ENCODE data around the gene IPO11.
"Not testable (repeated sequence)": the region's sequence is repeated elsewhere in the genome, so short reads cannot be mapped to it uniquely, and the experiment has no call there.

Gene IPO11

DNA sequence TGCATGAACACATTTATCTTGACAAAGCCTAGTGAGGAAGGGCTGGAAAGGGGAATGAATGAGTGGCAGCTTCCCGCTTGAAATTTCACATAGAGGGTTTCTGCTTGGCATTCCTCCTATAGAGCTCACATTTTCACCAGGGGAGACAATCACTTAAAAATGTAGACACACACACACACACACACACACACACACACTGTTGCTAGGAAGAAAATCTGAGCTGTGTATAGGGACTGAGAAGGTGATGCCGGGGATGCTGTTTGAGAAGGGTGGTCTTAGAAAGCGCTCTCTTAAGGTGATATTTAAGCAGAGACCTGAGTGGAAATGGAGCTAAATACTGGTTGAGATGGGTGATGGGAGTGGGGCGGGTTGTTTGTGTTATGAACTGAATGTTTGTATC, 236.5 kb downstream of the IPO11 start:
- H3K4me3 Mint-ChIP-seq, result no peak overlapping the region
- peak overlapping the region; percentile 23 for H3K27ac Mint-ChIP-seq
- no peaks in the 10 kb centered on the region for H3K9me3 Mint-ChIP-seq
- H3K4me1 Mint-ChIP-seq (ENCODE audit: low read depth), result peaks cover 37% of the 10 kb centered on the region
- H3K27me3 Mint-ChIP-seq, result no peaks in the 10 kb centered on the region
- H3K36me3 Mint-ChIP-seq (ENCODE audit: low read depth), result no peaks in the 10 kb centered on the region
- intact Hi-C loops (cut with micrococcal nuclease), result no loop called here

DNA sequence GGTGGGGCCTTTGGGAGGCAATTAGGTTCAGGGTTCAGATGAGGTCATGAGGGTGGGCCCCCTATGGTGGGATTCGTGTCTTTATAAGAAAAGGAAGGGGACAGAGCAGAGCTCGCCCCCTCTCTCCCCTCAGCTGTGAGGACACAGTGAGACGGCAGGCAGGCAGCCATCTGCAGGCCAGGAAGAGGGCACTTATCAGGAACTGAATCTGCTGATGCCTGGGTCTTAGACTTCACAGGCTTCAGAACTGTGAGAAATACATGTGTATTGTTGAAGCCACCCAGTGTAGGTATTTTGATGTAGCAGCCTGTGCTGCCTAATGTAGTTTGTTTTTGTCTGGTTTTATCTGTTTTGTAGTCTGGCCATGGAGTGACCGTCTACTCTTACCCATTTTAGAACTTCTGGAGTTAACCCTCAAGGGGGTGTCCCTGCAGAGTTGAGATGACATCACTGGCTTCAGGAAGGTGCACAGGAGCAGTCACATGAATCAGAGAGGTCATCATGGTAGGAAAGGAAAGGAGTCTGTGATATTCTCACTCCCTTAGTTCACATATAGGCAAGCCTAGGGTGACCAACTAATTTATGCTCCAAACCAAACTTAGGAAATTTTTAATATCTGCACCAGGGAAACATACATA, 237.0 kb downstream of the IPO11 start:
- H3K4me3 Mint-ChIP-seq, result no peak overlapping the region
- no peaks in the 10 kb centered on the region for H3K9me3 Mint-ChIP-seq
- intact Hi-C loops (cut with micrococcal nuclease), result no loop called here
- peak overlapping the region; percentile 23 for H3K27ac Mint-ChIP-seq
- H3K27me3 Mint-ChIP-seq, result no peaks in the 10 kb centered on the region
- peaks cover 35% of the 10 kb centered on the region for H3K4me1 Mint-ChIP-seq (ENCODE audit: low read depth)
- H3K36me3 Mint-ChIP-seq (ENCODE audit: low read depth), result no peaks in the 10 kb centered on the region

DNA sequence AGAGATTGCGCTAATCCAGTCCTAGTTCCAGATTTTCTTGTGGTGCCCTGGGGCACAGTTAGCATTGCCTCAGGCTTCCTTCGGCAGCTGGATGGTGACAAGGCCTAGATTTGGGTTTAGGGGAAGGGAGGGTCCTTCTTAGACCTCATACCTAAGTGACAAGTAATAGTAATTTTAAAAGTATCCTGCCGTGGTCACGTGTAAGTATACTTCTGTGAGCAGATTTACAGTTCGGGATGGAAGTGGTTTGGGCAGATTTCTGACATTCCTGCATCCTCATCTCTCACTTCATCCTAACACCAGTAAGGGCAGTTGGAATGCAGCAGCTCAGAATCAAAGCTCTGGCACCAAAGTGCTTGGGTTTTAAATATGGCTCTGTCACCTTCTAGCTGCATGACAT, 237.6 kb downstream of the IPO11 start:
- Mint-ChIP-seq H3K27me3 (no peaks in the 10 kb centered on the region), H3K9me3 (no peaks in the 10 kb centered on the region), H3K36me3 (ENCODE audit: low read depth) (no peaks in the 10 kb centered on the region), H3K27ac (no peak overlapping the region), H3K4me3 (no peak overlapping the region), H3K4me1 (ENCODE audit: low read depth) (peaks cover 35% of the 10 kb centered on the region)
- intact Hi-C loops (cut with micrococcal nuclease), result no loop called here

DNA sequence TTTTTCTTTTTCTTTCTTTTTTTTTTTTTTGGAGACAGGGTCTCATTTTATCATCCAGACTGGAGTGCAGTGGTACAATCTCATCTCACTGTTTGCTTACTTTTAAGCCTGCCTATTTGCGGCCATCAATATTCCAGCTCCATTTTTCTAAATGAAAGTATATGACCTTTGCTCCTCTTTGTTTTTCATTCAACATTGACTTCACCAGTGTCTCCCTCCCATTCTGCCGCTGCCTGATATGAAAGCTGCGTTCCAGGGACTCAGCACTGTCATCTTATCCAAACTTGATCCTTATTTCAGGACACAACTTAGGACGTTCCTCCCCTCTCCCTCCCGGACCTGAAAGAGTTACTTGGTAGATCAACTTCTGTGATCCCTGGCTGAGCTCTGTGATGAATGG, 239.7 kb downstream of the IPO11 start:
- no peaks in the 10 kb centered on the region for H3K9me3 Mint-ChIP-seq
- peaks cover 35% of the 10 kb centered on the region for H3K4me1 Mint-ChIP-seq (ENCODE audit: low read depth)
- intact Hi-C loops (cut with micrococcal nuclease), result no loop called here
- H3K27ac Mint-ChIP-seq, result no peak overlapping the region
- no peaks in the 10 kb centered on the region for H3K36me3 Mint-ChIP-seq (ENCODE audit: low read depth)
- no peak overlapping the region for H3K4me3 Mint-ChIP-seq
- H3K27me3 Mint-ChIP-seq, result no peaks in the 10 kb centered on the region

DNA sequence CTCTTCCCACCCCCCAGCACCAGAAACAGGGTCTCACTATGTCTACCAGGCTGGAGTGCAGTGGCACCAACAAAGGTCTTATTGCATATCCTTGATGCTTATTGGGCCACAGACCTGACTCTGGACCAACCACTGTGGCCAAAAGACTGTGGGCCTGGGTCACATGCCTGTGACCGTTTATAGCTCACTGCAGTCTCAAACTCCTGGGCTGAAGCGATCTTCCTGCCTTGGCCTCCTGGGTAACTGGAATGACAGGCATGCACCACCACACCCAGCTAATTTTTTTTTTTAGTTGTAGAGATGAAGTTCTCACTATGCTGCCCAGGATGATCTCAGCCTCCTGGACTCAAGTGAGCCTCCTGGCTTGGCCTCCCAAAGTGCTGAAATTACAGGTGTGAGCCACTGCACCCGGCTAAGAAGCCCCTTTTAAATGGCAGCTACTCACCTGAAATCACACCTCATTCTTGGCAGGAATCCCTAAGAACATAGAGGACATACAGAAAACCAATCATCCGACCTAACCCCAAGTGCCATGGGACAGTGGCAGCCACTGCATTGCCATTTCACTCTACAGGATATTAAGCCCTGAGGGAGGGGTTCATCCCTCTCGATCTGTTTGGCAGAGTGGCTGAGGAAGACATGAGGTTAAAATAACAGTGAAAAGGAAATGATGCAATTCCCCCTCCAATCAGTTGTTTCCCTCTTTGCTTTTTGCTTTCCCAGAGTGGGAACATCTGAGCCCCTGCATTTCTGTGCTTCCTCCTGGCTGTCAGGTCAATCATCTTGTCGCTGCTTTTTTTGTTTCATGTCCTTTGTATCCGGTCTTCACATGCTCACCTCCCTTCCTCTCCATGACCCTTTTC, 240.7 kb downstream of the IPO11 start:
- peak overlapping the region; percentile 51 for H3K27ac Mint-ChIP-seq
- H3K4me1 Mint-ChIP-seq (ENCODE audit: low read depth), result peaks cover 35% of the 10 kb centered on the region
- H3K27me3 Mint-ChIP-seq, result no peaks in the 10 kb centered on the region
- H3K9me3 Mint-ChIP-seq, result no peaks in the 10 kb centered on the region
- no peaks in the 10 kb centered on the region for H3K36me3 Mint-ChIP-seq (ENCODE audit: low read depth)
- intact Hi-C loops (cut with micrococcal nuclease), result no loop called here
- H3K4me3 Mint-ChIP-seq, result peak overlapping the region; percentile 41

DNA sequence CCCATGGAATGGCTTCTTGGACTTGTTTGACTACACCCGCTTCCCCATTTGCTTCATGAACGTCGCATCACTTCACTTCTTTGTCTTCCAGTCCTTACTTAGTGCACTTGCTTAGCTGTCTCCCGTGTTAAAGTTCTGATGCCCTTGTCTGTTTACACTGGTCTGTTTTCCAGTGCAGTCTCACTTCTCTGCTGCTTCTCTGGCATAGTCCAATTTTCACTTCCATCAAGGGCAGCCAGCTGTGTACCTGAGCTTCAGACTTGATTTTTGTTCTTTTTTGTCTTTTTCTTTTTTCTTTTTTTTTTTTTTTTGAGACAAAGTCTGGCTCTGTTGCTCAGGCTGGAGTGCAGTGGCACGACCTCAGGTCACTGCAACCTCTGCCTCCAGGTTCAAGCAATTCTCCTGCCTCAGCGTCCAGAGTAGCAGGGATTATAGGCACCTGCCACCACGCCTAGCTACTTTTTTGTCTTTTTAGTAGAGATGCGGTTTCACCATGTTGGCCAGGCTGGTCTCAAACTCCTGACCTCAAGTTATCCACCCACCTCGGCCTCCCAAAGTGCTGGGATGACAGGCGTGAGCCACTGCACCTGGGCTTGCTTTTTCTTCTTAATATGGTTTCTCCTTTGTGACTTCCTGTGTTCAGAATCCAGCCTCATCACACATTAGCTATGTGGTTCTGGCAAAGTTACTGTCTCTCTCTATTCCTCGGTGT, 241.5 kb downstream of the IPO11 start:
- peak overlapping the region; percentile 51 for H3K27ac Mint-ChIP-seq

DNA sequence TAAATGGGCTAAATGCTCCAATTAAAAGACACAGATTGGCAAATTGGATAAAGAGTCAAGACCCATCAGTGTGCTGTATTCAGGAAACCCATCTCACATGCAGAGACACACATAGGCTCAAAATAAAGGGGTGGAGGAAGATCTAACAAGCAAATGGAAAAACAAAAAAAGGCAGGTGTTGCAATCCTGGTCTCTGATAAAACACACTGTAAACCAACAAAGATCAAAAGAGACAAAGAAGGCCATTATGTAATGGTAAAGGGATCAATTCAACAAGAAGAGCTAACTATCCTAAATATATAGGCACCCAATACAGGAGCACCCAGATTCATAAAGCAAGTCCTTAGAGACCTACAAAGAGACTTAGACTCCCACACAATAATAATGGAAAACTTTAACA, 245.2 kb downstream of the IPO11 start:
- H3K36me3 Mint-ChIP-seq (ENCODE audit: low read depth); H3K9me3 Mint-ChIP-seq; H3K27ac Mint-ChIP-seq; intact Hi-C loops (cut with micrococcal nuclease); H3K27me3 Mint-ChIP-seq; H3K4me3 Mint-ChIP-seq: not testable (repeated sequence)
- H3K4me1 Mint-ChIP-seq (ENCODE audit: low read depth), result peaks cover 18% of the 10 kb centered on the region

More for the DNA sequence above, 241.5 kb downstream of the IPO11 start:
- peak overlapping the region; percentile 41 for H3K4me3 Mint-ChIP-seq
- no peaks in the 10 kb centered on the region for H3K27me3 Mint-ChIP-seq
- no peaks in the 10 kb centered on the region for H3K36me3 Mint-ChIP-seq (ENCODE audit: low read depth)
- H3K9me3 Mint-ChIP-seq, result no peaks in the 10 kb centered on the region
- intact Hi-C loops (cut with micrococcal nuclease), result no loop called here
- H3K4me1 Mint-ChIP-seq (ENCODE audit: low read depth), result peaks cover 27% of the 10 kb centered on the region

DNA sequence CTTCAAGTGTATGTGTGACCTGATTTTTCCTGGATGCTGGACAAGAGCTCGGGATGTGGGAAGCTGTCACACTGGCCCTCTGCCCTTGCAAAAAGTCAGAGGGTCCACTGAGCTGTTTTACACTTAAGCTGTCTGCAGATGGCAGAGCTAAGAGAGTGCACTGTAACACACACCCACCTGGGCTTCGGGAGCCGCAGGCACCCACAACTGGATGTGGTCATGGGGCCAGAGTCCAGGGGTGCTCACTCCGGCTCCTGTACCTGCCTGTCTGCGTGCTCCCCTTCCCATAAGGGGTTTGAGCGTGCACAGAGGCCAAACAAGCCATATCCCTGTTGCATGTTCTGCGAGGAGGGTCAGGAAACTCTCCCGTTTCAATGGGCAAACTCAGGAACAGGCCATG, 248.6 kb downstream of the IPO11 start:
- intact Hi-C loops (cut with micrococcal nuclease), result no loop called here
- H3K36me3 Mint-ChIP-seq (ENCODE audit: low read depth), result no peaks in the 10 kb centered on the region
- no peaks in the 10 kb centered on the region for H3K27me3 Mint-ChIP-seq
- H3K4me3 Mint-ChIP-seq, result no peak overlapping the region
- no peaks in the 10 kb centered on the region for H3K9me3 Mint-ChIP-seq
- no peak overlapping the region for H3K27ac Mint-ChIP-seq
- H3K4me1 Mint-ChIP-seq (ENCODE audit: low read depth), result peaks cover 6% of the 10 kb centered on the region

DNA sequence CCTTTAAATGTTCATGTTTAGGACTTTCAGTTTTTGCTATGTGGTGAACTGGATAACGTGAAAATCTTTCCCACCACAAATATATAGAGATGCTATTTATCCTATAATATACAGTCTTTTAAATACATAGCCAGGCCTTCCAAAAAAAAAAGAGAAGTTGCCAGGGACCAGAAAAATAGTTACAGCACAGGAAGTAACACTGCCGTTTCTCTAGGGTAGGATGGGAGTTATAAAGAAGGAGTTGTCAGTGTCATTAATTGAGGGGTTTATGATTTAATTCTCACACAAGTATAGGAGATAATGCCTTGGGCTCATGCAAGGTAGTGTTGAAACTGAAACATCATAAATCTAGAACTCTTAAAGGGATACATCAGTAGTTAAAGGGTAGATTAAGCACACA, 250.0 kb downstream of the IPO11 start:
- no peak overlapping the region for H3K4me3 Mint-ChIP-seq
- no peaks in the 10 kb centered on the region for H3K27me3 Mint-ChIP-seq
- H3K27ac Mint-ChIP-seq, result no peak overlapping the region
- no peaks in the 10 kb centered on the region for H3K36me3 Mint-ChIP-seq (ENCODE audit: low read depth)
- H3K9me3 Mint-ChIP-seq, result no peaks in the 10 kb centered on the region
- H3K4me1 Mint-ChIP-seq (ENCODE audit: low read depth), result peaks cover 6% of the 10 kb centered on the region
- intact Hi-C loops (cut with micrococcal nuclease), result no loop called here

DNA sequence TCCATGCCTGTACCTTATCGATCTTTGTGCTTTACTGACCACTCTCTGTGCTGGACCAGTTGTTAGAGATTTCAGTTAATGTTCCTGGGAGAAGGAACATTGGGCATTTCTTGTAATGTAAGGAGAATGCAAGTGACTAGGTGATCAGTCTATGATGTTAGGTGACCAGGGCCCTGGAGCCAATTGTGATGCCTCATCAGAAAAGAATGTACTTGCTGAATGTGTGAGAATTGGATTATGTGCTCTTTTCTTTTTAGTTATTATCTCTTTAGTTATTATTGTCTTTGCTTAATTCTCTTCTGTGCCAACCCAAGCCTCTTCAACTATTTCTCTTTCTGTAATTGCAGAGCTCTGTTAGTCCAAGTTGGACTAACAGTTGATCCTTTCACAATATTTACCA, 258.9 kb downstream of the IPO11 start:
- Mint-ChIP-seq H3K4me1 (ENCODE audit: low read depth) (no peaks in the 10 kb centered on the region), H3K4me3 (no peak overlapping the region), H3K27ac (no peak overlapping the region), H3K36me3 (ENCODE audit: low read depth) (no peaks in the 10 kb centered on the region), H3K9me3 (peaks cover 10% of the 10 kb centered on the region), H3K27me3 (no peaks in the 10 kb centered on the region)
- intact Hi-C loops (cut with micrococcal nuclease), result no loop called here

DNA sequence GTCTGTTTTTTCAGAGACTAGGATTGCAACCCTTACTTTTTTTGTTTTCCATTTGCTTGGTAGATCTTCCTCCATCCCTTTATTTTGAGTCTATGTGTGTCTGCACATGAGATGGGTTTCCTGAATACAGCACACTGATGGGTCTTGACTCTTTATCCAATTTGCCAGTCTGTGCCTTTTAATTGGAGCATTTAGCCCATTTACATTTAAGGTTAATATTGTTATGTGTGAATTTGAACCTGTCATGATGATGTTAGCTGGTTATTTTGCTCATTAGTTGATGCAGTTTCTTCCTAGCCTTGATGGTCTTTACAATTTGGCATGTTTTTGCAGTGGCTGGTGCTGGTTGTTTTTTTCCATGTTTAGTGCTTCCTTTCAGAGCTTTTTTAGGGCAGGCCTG, 264.0 kb downstream of the IPO11 start:
- H3K27ac Mint-ChIP-seq; H3K4me3 Mint-ChIP-seq; H3K36me3 Mint-ChIP-seq (ENCODE audit: low read depth); intact Hi-C loops (cut with micrococcal nuclease); H3K27me3 Mint-ChIP-seq; H3K4me1 Mint-ChIP-seq (ENCODE audit: low read depth): not testable (repeated sequence)
- H3K9me3 Mint-ChIP-seq, result peaks cover 39% of the 10 kb centered on the region

Measured in dendritic cell treated with granulocyte-macrophage colony-stimulating factor and Interleukin-4, amounts not matched to agents 40 ng/mL and 50 ng/mL, for 4 days (primary cell).